GM19240 (cell line): ENCODE data around the gene PTPRU.

Source experiments
- DNase-seq: peaks from one replicate; pipeline ENCODE4 v3.0.0; 2011; ENCODE audit warnings: low spot score; ENCODE audit not compliant: insufficient read length

PTPRU gene

DNA sequence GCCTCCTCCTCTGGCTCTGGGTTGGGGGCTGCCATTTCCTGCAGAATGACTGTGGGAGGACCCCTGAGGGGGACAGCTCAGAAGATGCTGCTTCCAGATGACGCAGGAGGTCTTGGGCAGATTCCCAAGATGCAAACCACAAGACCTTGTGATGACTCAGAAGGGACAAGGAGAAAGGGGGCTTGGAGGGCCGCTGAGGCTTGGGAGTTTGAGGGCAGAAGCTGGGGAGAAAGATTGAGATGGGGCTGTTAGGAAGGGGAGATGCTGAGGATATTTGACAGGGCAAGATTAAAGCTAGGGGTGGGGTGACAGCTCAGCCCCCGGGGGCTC lies 7.5 kb downstream of the PTPRU start:
- DNase-seq: no peak

DNA sequence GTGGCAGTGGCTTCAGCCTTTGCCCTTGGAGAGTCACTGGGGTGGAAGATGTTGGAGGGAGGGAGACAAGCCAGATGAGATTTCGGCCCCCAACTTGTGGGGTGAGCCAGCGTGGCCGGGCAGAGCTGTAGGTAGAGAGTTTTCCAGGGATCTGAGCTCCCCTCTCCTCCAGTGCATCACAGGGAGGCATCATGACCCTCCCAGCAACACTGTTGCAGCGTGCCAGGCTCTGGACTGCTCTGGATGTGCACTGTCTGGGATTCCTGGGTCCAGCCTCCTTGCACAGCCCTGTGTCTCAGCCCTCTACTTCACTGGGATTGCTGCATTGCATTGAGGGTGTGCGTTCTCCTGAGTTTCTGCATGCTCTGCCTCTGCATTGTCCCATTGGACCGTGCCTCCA lies 8.9 kb downstream of the PTPRU start:
- no peak for DNase-seq

DNA sequence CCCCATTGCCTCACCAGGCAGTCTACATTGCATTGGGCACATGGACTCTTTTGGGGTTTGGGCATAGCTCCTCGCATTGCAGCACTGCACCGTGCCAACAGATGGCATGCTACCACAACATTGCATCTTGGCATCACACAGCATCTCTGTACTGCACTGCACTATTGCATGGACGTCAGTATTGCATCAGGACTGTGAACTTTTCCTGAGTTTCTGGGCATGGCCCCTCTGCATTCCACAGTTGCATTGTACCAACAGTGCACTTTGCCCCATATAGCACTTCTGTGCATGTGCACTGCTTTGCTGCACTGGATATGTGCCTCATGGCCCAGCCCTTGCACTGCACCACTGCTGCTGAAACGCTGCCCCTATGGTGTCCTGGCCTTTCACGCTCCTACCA lies 9.6 kb downstream of the PTPRU start:
- DNase-seq: no peak

DNA sequence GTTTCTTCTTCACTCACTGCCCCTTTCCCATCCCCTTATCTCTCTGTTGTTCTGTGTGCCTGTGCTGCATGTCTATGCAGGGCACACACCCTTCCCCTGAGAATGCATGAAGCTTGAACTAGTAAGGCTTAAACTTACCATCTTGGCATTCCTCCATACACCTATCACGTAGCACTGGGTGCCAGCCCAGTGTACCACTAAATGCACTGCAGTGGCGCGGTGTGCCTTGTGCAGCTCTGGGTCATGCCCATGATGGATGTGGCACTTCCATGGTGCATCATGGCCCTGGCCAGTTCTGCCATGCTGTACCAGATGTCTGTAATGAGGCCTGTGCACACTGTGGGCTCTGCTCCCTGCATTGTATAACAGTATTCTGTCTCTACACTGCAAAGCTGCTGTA lies 10.7 kb downstream of the PTPRU start:
- DNase-seq: no peak

DNA sequence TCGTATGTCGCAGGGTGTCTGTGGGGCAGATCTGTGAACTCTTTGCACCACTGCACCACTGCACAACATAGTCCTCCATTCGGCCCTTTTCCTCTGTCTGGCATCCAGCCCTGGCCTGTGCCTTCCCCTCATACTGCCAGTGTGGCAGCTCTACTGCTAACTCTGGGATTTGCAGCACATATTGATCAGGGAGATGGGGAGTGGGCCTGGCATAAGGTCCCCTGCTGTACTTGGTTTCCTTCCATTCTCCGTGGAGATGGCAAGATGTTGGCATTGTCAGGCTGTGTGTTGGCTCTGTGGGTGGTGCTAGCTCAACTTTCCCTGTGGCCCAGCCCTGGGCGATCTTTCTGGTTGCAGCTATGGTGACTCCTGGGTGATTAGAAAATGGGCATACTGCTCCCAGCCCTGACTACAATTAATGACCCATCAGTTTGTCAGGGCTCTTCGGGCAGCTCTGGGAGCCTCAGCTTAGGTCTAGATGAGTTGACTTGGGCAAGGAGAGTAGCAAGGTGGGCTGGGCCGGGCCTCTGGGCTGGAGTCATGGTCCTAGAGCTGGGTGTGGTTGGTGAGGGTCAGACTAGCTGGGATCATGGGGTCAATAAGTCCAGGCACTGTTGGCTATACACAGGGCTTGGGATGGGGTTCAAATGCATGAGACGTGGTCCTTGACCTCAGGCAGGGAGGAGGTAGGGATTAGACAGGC lies 11.4 kb downstream of the PTPRU start:
- DNase-seq: no peak

DNA sequence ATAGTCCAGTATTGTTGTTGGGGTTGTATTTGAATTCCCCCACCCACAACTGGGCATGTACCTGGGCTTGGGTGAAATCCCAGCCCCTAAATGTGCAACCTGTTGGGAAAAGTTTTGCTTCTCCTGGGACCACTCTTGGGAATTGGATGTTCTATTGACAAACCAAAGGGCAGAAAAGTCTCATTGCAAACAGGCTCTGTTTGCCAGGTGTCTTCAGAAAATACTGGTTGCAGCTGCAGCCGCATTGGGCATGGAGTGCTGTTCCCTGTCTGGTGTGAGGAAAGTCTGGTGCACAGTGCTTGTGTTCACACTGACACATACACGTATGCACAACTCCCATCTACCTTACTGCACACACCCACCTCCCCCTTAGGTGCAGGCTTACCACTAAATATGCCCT lies 12.1 kb downstream of the PTPRU start:
- DNase-seq: no peak

DNA sequence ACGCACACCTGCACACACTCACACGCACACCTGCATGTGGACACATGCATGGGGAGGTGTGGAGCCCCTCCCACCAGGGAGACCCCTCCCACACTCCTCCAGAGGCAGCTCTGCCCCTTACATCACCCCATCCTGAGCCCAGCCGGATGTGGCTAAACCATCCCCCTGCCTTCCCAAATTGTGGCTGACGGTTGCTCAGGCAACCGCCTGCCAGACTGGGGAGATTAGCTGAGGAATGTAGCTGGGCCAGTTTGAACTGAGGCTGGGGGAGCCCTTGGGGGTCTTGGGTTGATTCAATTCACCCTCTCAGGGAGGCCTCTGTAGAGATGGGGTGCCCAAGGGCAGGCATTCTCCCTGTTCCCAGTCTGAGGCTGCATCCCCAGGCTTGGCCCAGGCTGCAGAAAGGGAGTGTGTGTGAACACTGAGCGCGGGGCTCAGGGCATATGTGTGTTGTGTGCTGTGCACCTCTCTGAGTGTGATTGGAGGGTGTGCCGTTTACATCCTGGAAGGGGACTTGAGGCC lies 12.9 kb downstream of the PTPRU start:
- DNase-seq: no peak

DNA sequence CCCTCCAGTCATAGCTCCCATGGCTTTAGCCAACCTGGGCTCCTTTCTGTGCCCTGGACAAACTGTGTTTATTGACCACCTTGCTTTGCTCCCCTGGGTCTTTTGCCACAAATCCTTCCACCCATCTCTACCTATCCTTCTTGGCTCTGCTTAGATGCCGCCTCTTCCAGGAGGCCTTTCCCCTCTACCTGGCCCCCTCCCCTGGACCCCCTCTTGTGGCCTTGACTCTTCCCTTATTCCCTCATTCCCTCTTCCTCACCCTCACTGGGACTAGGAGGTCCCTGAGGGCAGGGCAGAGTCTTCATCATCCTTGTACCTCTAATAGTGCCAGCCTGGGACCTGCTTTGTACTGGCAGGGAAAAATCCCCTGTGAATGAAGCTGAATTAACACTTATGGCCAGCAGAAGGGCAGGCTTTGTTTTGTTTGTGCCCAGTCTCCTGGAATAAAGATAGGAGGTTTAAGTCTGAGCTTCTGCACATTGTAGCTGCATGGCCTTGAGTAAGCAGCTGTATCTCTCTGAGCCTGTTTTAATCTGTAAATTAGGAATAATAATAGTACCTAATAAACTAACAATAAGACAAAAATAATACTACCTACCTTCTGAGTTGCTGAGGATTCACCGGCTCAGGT lies 13.7 kb downstream of the PTPRU start:
- no peak for DNase-seq

DNA sequence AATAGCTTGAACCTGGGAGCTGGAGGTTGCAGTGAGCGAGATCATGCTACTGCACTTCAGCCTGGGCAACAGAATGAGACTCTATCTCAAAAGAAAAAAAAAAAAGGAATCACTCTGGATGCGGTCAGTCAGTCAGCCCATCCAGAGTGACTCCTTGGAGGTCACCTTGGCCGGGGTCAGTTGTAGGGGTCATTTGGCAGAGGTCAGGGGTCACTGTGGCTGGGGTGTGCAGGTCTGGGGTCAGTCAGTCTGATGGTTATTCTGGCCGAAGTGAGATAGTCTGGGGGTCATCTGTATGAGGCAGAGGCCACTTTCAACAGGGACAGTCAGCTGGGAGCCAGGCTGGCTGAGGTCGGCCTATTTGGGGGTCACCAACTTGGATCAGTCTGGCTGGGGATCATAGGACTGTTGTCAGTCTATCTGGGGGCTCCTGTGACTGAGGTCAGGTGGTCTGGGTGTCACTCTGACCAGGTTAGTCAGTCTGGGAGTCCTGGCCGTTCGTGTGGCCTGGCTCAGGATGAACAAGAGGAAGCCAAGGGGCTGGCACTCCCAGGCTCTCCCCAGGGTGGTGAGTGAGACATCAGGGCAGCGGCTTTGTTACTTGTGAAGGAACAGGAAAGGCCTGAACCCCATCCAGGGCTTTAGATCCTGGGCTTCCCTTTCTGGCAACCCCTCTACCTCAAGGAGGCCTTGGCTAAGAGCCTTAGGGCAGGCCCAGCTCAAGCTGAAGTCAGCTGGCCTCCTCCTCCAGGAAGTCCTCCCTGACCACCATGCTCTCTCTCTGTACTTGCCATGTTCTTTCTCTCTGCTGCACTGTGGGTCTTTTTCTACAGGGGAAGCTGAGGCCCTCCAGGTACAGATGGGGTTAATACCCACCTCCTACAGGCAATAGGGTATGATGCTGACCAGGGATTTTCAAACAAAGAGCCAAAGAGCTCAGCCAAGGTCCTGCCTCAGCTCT lies 15.1 kb downstream of the PTPRU start:
- DNase-seq: no peak

DNA sequence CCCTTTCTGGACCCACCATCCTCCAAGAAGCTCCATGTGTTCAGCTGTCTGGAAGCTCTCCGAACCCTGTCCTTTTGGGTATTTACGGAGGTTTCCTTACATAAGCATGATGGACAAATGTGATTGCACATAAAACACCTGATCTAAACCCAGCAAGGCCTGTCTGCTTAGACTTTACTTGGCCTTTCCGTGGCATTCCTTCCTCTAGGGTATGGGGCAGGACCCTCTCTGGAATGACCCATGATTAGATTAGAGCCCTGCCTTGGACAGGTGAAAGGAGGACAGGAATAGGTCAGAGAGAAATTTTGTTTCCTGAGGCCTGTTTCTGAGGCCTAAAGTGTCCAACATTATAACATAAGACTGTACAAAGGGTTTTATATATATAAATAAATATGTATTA lies 16.9 kb downstream of the PTPRU start:
- no peak for DNase-seq

DNA sequence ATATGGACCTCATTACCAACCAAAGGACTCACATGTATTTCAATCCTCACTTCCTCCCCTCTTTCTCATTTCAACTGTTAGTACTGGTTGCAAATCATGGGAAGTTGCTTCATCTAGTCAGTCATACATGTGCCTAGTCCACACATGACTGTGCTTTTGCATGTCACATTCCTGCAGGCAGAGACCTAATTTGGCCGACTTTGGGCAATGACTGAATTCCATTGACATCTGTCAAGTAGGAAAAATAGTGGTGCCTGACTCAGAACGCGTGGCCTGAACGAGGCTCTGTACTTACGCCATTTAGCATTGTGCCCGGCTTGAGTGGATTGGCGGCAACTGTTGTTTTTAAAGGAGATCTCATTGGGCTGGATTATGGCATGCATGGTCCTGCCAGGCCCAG lies 18.0 kb downstream of the PTPRU start:
- no peak for DNase-seq

DNA sequence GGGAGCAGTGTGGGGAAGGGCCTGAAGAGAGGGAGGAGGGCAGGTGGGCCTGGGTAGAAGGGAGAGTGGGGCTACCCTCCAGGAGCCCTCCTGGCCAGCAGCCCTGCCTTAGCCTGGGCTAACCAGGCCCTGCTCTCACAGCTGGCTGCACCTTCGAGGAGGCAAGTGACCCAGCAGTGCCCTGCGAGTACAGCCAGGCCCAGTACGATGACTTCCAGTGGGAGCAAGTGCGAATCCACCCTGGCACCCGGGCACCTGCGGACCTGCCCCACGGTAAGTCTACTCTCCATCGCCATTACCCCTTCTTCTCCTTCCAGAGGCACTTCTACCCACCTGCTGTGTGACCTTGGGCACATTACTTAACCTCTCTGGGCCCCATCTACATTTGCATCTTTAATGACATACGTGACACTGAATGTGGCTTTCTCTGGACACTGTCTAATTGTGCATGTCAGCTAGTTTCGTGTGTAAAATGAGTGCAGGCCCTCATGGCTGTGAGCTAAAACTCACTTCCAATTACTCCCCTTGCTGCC lies 18.9 kb downstream of the PTPRU start:
- DNase-seq: no peak

DNA sequence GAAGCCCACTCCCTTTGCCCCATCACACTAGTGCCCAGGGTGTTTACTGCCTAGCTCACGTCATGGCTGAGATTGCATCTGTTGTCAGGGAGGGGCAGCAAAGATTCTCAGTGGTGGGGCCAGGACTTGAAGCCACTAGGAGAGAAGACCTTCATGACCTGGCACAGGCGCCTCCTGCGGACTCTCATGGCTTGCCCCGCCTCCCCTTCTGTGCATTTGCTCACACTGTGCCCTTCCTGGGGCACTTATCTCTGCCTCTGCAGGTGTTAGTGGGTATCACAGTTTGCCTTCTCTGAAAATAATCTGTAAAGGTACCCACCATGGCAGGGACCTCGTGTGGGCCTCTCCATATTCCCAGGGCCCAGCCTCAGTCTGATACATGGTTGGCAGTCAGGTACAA lies 20.1 kb downstream of the PTPRU start:
- DNase-seq: no peak

DNA sequence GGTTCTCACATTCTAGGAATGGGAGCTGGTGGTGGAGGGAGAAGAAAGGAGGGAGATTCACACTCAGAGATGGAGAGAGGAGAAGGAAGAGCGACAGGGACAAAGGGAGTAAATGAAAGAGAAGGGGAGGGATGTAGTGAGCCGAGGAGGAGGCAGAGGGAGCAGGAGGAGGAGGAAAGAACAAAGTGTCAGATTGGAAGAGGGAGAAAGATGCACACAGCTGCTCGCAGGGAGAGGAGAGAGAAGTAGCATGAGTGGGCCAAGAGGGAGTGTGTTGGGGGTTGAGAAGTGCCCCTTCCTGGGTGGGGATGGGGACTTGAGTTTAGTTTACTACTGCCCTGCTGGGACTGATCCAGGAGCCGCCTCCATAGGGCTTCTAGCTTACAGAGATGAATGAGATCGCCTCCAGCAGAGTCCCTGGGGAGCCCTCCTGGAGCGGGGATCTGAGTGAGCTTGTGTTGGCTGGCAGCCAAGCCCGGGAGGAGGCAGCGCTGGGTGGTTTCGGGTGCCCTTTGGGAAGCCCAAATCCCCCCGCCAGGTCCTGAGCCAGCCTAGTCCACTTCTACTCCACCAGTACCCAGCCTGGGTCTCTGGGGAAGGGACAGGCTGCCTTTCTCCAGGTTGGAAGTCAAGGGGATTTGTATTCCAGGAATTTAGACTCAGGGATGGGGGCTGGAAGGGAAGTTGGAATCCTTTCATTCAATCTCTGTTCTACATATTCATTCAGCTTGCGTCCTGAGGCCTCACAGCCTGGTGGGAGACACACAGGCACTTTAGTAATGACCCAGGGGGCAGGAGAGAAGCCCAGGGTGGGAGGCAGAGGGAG lies 20.9 kb downstream of the PTPRU start:
- no peak for DNase-seq

DNA sequence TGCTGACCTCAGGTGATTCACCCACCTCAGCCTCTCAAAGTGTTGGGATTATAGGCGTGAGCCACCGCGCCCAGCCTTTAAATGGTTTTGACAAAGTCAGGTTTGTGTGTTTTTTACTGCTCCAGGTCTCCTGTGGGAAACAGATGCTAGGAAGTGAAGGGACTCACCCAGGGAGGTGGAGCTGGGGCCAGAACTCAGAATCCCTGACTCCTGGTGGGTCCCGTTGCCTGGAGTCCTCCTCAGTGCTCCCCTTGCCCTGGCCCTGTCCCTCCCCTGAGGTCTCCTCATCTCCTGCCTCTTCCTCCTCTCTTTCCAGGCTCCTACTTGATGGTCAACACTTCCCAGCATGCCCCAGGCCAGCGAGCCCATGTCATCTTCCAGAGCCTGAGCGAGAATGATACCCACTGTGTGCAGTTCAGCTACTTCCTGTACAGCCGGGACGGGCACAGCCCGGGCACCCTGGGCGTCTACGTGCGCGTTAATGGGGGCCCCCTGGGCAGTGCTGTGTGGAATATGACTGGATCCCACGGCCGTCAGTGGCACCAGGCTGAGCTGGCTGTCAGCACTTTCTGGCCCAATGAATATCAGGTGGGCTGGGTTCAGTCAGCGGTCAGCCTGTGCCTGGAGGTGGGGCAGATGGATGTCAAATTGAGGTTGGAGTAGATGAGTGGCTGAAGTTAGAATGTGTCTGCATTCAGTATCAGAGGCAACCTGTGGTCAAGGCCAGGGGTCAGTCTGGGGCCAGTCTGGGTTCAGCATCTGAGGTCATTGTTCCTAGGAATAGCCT lies 22.1 kb downstream of the PTPRU start:
- no peak for DNase-seq

DNA sequence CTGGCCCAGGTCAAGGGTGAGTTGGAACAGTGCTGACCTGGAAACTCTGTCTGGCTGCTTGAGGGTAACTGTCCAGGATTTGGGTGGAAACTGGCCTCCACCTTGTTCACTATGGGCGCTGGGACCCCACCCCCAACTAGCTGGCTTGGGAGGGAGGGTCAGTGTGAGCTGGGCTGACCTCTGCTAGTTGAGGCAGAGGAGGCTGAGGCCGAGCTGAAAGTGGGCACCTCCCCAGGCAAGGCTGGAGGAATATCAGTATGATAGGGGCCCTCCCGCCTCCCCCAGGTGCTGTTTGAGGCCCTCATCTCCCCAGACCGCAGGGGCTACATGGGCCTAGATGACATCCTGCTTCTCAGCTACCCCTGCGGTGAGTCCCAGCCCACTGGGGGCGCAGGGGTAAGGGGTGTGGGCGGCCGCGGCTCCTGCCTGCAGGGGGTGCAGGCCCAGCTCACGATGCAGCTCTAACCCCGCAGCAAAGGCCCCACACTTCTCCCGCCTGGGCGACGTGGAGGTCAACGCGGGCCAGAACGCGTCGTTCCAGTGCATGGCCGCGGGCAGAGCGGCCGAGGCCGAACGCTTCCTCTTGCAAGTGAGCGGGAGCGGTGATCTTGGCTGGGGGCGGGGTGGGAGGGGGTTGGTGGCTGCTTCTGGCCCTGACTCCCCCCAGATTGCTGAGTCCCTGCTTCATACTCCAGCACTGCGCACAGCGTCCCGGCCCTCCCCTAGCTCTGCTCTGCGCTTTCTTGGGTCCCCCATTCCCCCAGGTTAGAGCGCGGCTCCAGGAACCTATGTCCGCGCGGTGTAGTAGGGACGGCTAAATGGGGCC lies 22.9 kb downstream of the PTPRU start:
- DNase-seq: no peak

DNA sequence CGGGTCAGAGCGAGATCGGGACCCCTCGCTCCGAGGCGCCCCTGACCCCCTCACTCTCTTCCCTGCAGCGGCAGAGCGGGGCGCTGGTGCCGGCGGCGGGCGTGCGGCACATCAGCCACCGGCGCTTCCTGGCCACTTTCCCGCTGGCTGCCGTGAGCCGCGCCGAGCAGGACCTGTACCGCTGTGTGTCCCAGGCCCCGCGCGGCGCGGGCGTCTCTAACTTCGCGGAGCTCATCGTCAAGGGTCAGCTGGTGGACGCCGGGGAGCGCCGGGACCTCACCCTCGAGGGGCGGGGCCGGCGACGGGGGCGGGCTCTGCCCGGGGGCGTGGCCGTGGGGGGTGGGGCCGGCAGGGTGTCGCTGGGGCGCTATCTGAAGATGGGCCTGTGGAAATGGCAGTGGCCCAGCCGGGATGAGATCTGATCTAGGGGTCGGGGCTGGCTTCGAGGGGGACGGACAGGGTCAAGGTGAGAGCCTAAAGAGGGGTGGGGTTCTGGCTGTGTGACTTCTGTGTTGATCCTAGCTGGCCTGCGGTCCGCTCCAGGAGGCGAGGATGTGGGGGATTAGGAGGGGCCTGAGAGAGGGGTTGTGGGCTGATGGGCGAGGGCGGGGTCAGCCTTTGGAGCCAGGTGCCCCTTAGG lies 23.6 kb downstream of the PTPRU start:
- DNase-seq: no peak

DNA sequence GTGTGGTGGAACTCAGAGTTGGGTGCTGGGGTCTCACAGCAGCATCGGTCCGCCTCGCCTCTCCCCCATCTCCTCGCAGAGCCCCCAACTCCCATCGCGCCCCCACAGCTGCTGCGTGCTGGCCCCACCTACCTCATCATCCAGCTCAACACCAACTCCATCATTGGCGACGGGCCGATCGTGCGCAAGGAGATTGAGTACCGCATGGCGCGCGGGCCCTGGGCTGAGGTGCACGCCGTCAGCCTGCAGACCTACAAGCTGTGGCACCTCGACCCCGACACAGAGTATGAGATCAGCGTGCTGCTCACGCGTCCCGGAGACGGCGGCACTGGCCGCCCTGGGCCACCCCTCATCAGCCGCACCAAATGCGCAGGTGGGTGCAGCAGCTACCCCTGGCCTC lies 24.2 kb downstream of the PTPRU start:
- DNase-seq: no peak
